ENCODE measurements around the gene APMAP. TPM values are rescaled to one million over a fixed set of nuclear protein-coding genes. Genes with fewer than 3 reads are reported as not detected.
A peak's percentile ranks its signal among the peaks of the same experiment; 100 is the strongest.

The APMAP gene
- total and polyA plus RNA-seq, 2 of the 13 experiments (the other 11 are each of a cell fraction or from before 2014, with no cell fraction given) = 168 to 214 TPM

- peak; percentile 72; the same call in 1 of the 2 replicates for TF ChIP-seq AFF4 (CRISPR knock-in tag; IDR thresholded peaks at IDR 0.05)
- peak; percentile 94; the same call in 1 of the 2 replicates for TF ChIP-seq CSRNP1 (CRISPR knock-in tag; IDR thresholded peaks at IDR 0.05)
- peak; percentile 90 for TF ChIP-seq ATF7-NPFF (CRISPR knock-in tag; IDR thresholded peaks at IDR 0.05; ENCODE audit: low read depth)
- peak; percentile 47; the same call in 1 of the 2 replicates for TF ChIP-seq ZNF740 (CRISPR knock-in tag; IDR thresholded peaks at IDR 0.05)
- TF ChIP-seq SATB2 (CRISPR knock-in tag; IDR thresholded peaks at IDR 0.05) = peak; percentile 96
- TF ChIP-seq SRSF4 (IDR thresholded peaks at IDR 0.05; ENCODE audit: low read depth, low read length, poor library complexity, severe bottlenecking) = no peak
- TF ChIP-seq HIVEP1 (CRISPR knock-in tag; IDR thresholded peaks at IDR 0.05) = peak; percentile 99
- TF ChIP-seq EED (CRISPR knock-in tag; IDR thresholded peaks at IDR 0.05) = peak; percentile 99; the same call in 1 of the 2 replicates
- TF ChIP-seq U2AF2 (IDR thresholded peaks at IDR 0.05; ENCODE audit: low read depth, low read length) = no peak
- TF ChIP-seq NKX3-1 (CRISPR knock-in tag; IDR thresholded peaks at IDR 0.05) = peak; percentile 96
- peak; percentile 100 for TF ChIP-seq GABPB1 (CRISPR knock-in tag; IDR thresholded peaks at IDR 0.05)
- TF ChIP-seq GMEB1 (CRISPR knock-in tag; IDR thresholded peaks at IDR 0.05; ENCODE audit: borderline replicate concordance) = peak; percentile 94
- peak; percentile 99 for TF ChIP-seq SPEN (CRISPR knock-in tag; IDR thresholded peaks at IDR 0.05; ENCODE audit: low read depth)
- TF ChIP-seq GZF1 (CRISPR knock-in tag; IDR thresholded peaks at IDR 0.05) = 0 out of 2 replicates have a peak, but pooled peaks have one; percentile 81
- TF ChIP-seq BCL3 (CRISPR knock-in tag; IDR thresholded peaks at IDR 0.05) = peak; percentile 98
- TF ChIP-seq MAZ (IDR thresholded peaks at IDR 0.05; ENCODE audit: borderline replicate concordance, low read depth, low read length) = peak; percentile 78
- TF ChIP-seq MAZ (CRISPR knock-in tag; IDR thresholded peaks at IDR 0.05; ENCODE audit: low read depth) = peak; percentile 96
Observed at GRCh38 chr20:24992487-24993205, at the start of gene APMAP (continued).

Measured in HepG2 (cell line).